ENCODE data around the gene HSBP1L1.

Gene HSBP1L1

GRCh38 chr18:79930020-79930642 is 34.3 kb upstream of the HSBP1L1 start:
- DNase-seq: no peak

- no peak for DNase-seq
Observed at GRCh38 chr18:79931475-79931874, 33.0 kb upstream of the HSBP1L1 start.

- DNase-seq: no peak
Observed at GRCh38 chr18:79932907-79933306, 31.5 kb upstream of the HSBP1L1 start.

- DNase-seq: no peak
Observed at GRCh38 chr18:79933765-79934164, 30.7 kb upstream of the HSBP1L1 start.

GRCh38 chr18:79934311-79935097 is 29.9 kb upstream of the HSBP1L1 start:
- peak; percentile 37 for DNase-seq

GRCh38 chr18:79935098-79935480 is 29.4 kb upstream of the HSBP1L1 start:
- DNase-seq: no peak

- DNase-seq: no peak
Observed at GRCh38 chr18:79935499-79935898, 28.9 kb upstream of the HSBP1L1 start.

GRCh38 chr18:79935925-79936324 is 28.5 kb upstream of the HSBP1L1 start:
- DNase-seq: no peak

- DNase-seq: no peak
Observed at GRCh38 chr18:79936641-79937040, 27.8 kb upstream of the HSBP1L1 start.

- no peak for DNase-seq
Observed at GRCh38 chr18:79937103-79937860, 27.2 kb upstream of the HSBP1L1 start.

- DNase-seq: no peak
Observed at GRCh38 chr18:79938196-79938595, 26.2 kb upstream of the HSBP1L1 start.

- DNase-seq: no peak
Observed at GRCh38 chr18:79939096-79939495, 25.3 kb upstream of the HSBP1L1 start.

GRCh38 chr18:79940126-79940813 is 24.2 kb upstream of the HSBP1L1 start:
- no peak for DNase-seq

- no peak for DNase-seq
Observed at GRCh38 chr18:79940814-79941472, 23.5 kb upstream of the HSBP1L1 start.

- DNase-seq: no peak
Observed at GRCh38 chr18:79941473-79942119, 22.8 kb upstream of the HSBP1L1 start.

- DNase-seq: no peak
Observed at GRCh38 chr18:79942211-79942610, 22.2 kb upstream of the HSBP1L1 start.

- no peak for DNase-seq
Observed at GRCh38 chr18:79942786-79943607, 21.4 kb upstream of the HSBP1L1 start.

- no peak for DNase-seq
Observed at GRCh38 chr18:79943608-79944125, 20.8 kb upstream of the HSBP1L1 start.

GRCh38 chr18:79944126-79944731 is 20.2 kb upstream of the HSBP1L1 start:
- DNase-seq: peak; percentile 7 to 77

GRCh38 chr18:79944746-79945117 is 19.7 kb upstream of the HSBP1L1 start:
- no peak for DNase-seq
